H9 (cell line): ENCODE results near the gene UMOD. TPM values are rescaled to one million over a fixed set of nuclear protein-coding genes. Genes with fewer than 3 reads are reported as not detected.

ENCODE experiments used
- DNase-seq: peaks from one replicate; pipeline ENCODE4 v3.0.0-alpha.2; 2017
- H2AFZ ChIP-seq: one replicate; pipeline ENCODE4 v1.6.1; 2013; ENCODE audit warnings: mild to moderate bottlenecking, low read length, control low read depth, moderate library complexity
- H2AK5ac ChIP-seq: 2 replicates; pipeline ENCODE4 v1.6.1; 2013; ENCODE audit warnings: low read length, control low read depth, mixed read lengths; ENCODE audit not compliant: insufficient read length
- H2BK120ac ChIP-seq: one replicate; pipeline ENCODE4 v1.6.1; 2013; ENCODE audit warnings: low read depth, mild to moderate bottlenecking, low read length, control low read depth, inconsistent platforms; ENCODE audit not compliant: poor library complexity, severe bottlenecking
- H2BK12ac ChIP-seq: 2 replicates; pipeline ENCODE4 v1.6.1; 2013; ENCODE audit warnings: low read length, control low read depth, mixed read lengths, low read depth; ENCODE audit not compliant: insufficient read length
- H2BK15ac ChIP-seq: 2 replicates; pipeline ENCODE4 v1.6.1; 2013; ENCODE audit warnings: low read depth, low read length, control low read depth
- H2BK20ac ChIP-seq: one replicate; pipeline ENCODE4 v1.6.1; 2013; ENCODE audit warnings: low read depth, mild to moderate bottlenecking, low read length, control low read depth, inconsistent platforms; ENCODE audit not compliant: poor library complexity, severe bottlenecking
- H2BK5ac ChIP-seq: 2 replicates; pipeline ENCODE4 v1.6.1; 2013; ENCODE audit warnings: low read length, control low read depth, mixed read lengths; ENCODE audit not compliant: insufficient read length
- H3K14ac ChIP-seq: 2 replicates; pipeline ENCODE4 v1.6.1; 2013; ENCODE audit warnings: low read length, control low read depth; ENCODE audit not compliant: insufficient read depth
- H3K18ac ChIP-seq: 2 replicates; pipeline ENCODE4 v1.6.1; 2013; ENCODE audit warnings: low read depth, mild to moderate bottlenecking, mixed read lengths, low read length, control low read depth; ENCODE audit not compliant: insufficient read length
- H3K23ac ChIP-seq: 2 replicates; pipeline ENCODE4 v1.6.1; 2013; ENCODE audit warnings: low read length, control low read depth, mixed read lengths, low read depth; ENCODE audit not compliant: insufficient read length
- H3K23me2 ChIP-seq: 2 replicates; pipeline ENCODE4 v1.6.1; 2013; ENCODE audit warnings: low read depth, mild to moderate bottlenecking, mixed read lengths, low read length, control low read depth; ENCODE audit not compliant: insufficient read length, poor library complexity, severe bottlenecking
- H3K27ac ChIP-seq: 2 replicates; pipeline ENCODE4 v1.5.1; 2013; ENCODE audit warnings: low read length, control low read depth, mixed read lengths, low read depth; ENCODE audit not compliant: insufficient read length
- H3K27me3 ChIP-seq: 2 replicates; pipeline ENCODE4 v1.6.1; 2013; ENCODE audit warnings: low read length, control low read depth, inconsistent platforms; ENCODE audit not compliant: insufficient read depth
- H3K4ac ChIP-seq: 2 replicates; pipeline ENCODE4 v1.6.1; 2013; ENCODE audit warnings: low read depth, mild to moderate bottlenecking, control low read depth, inconsistent platforms, low read length, moderate library complexity
- H3K4me1 ChIP-seq: 2 replicates; pipeline ENCODE4 v1.6.1; 2013; ENCODE audit warnings: low read length, control low read depth, inconsistent platforms; ENCODE audit not compliant: insufficient read depth
- H3K4me2 ChIP-seq: 2 replicates; pipeline ENCODE4 v1.6.1; 2013; ENCODE audit warnings: low read length, control low read depth, mixed read lengths; ENCODE audit not compliant: insufficient read length, insufficient read depth
- H3K56ac ChIP-seq: 2 replicates; pipeline ENCODE4 v1.6.1; 2013; ENCODE audit warnings: low read depth, mild to moderate bottlenecking, mixed read lengths, low read length, control low read depth; ENCODE audit not compliant: insufficient read length
- H3K79me1 ChIP-seq: 2 replicates; pipeline ENCODE4 v1.6.1; 2013; ENCODE audit warnings: low read depth, mild to moderate bottlenecking, moderate library complexity, low read length, control low read depth, inconsistent platforms; ENCODE audit not compliant: insufficient read depth, poor library complexity, severe bottlenecking
- H3K79me2 ChIP-seq: 2 replicates; pipeline ENCODE4 v1.6.1; 2013; ENCODE audit warnings: low read length, control low read depth, inconsistent platforms; ENCODE audit not compliant: insufficient read depth
- H3K9ac ChIP-seq: 2 replicates; pipeline ENCODE4 v1.6.1; 2013; ENCODE audit warnings: low read length, control low read depth, mixed read lengths; ENCODE audit not compliant: insufficient read length; ENCODE audit errors: extremely low read depth
- H3K9me3 ChIP-seq: one replicate; pipeline ENCODE4 v1.6.1; 2013; ENCODE audit warnings: low read depth, low read length, inconsistent platforms; ENCODE audit not compliant: control insufficient read depth
- H3T11ph ChIP-seq: one replicate; pipeline ENCODE4 v1.6.1; 2013; ENCODE audit warnings: mild to moderate bottlenecking, low read length, control low read depth, inconsistent platforms
- H4K20me1 ChIP-seq: one replicate; pipeline ENCODE4 v1.6.1; 2013; ENCODE audit not compliant: control insufficient read depth, insufficient read length, insufficient read depth
- H4K5ac ChIP-seq: 2 replicates; pipeline ENCODE4 v1.6.1; 2013; ENCODE audit warnings: low read depth, mild to moderate bottlenecking, mixed read lengths, low read length, control low read depth; ENCODE audit not compliant: insufficient read length
- H4K8ac ChIP-seq: replicated peaks from 2 replicates; pipeline ENCODE4 v1.6.1; 2013; ENCODE audit warnings: low read length, control low read depth, mixed read lengths, low read depth; ENCODE audit not compliant: insufficient read length
- H4K91ac ChIP-seq: 2 replicates; pipeline ENCODE4 v1.6.1; 2013; ENCODE audit warnings: low read depth, mild to moderate bottlenecking, moderate library complexity, mixed read lengths, low read length, control low read depth; ENCODE audit not compliant: insufficient read length
- H3K27ac Mint-ChIP-seq, 3 experiments: 2 replicates in 2 of 3; 3 replicates in 1 of 3; pipeline ENCODE4 v1.8.0; 2020 to 2021; ENCODE audit warnings: mixed read lengths in 3 of 3, mild to moderate bottlenecking in 1 of 3, moderate library complexity in 1 of 3
- H3K27me3 Mint-ChIP-seq: 2 replicates; pipeline ENCODE4 v1.8.0; 2021; ENCODE audit warnings: low read depth, mild to moderate bottlenecking, moderate library complexity, mixed read lengths
- H3K36me3 Mint-ChIP-seq, 3 experiments: 2 replicates in 2 of 3; 3 replicates in 1 of 3; pipeline ENCODE4 v1.8.0; 2020 to 2021; ENCODE audit warnings: low read depth in 3 of 3, mixed read lengths in 3 of 3; ENCODE audit not compliant: insufficient read depth in 1 of 3
- H3K4me1 Mint-ChIP-seq, 2 experiments: 2 replicates each; pipeline ENCODE4 v1.8.0; 2020; ENCODE audit warnings: mixed read lengths in 2 of 2
- H3K4me3 Mint-ChIP-seq, 2 experiments: 2 replicates in 1 of 2; 3 replicates in 1 of 2; pipeline ENCODE4 v1.8.0; 2020 to 2021; ENCODE audit warnings: mild to moderate bottlenecking in 2 of 2, mixed read lengths in 2 of 2, moderate library complexity in 1 of 2
- H3K9me3 Mint-ChIP-seq, 2 experiments: 2 replicates in 1 of 2; 3 replicates in 1 of 2; pipeline ENCODE4 v1.8.0; 2020; ENCODE audit warnings: mild to moderate bottlenecking in 2 of 2, mixed read lengths in 2 of 2, moderate library complexity in 1 of 2
- CTCF ChIP-seq: fragments of 200-600 bp; sonication (generic); conservative IDR thresholded peaks from 3 replicates; pipeline ENCODE4 v1.8.0; 2021; ENCODE audit warnings: antibody characterized with exemption, mild to moderate bottlenecking
- total RNA-seq: library from RNA; stranded (reverse); gene quantifications from 2 replicates; pipeline ENCODE4 v1.2.1, GENCODE V29; 2021

The UMOD gene
- total RNA-seq, 1 experiment from 2014 or later, result not detected

GRCh38 chr16:20320592-20320991, 31.9 kb downstream of the UMOD start:
- Histone ChIP-seq H3K4ac (no peak overlapping the region), H3K27ac (no peak overlapping the region), H3K56ac (no peak overlapping the region), H3K18ac (no peak overlapping the region), H3K4me2 (no peak overlapping the region), H3K4me1 (no peaks in the 10 kb centered on the region), H3T11ph (no peak overlapping the region), H3K79me2 (no peaks in the 10 kb centered on the region), H2BK15ac (no peak overlapping the region), H3K23ac (no peak overlapping the region), H4K20me1 (peaks cover 3% of the 10 kb centered on the region), H2AK5ac (no peak overlapping the region), H3K9ac (no peak overlapping the region), H4K91ac (no peak overlapping the region), H4K5ac (no peak overlapping the region), H2AFZ (no peak overlapping the region), H3K23me2 (no peaks in the 10 kb centered on the region), H3K14ac (no peak overlapping the region), H4K8ac (no peak overlapping the region), H2BK12ac (no peak overlapping the region), H3K27me3 (no peaks in the 10 kb centered on the region), H3K9me3 (no peaks in the 10 kb centered on the region), H2BK120ac (no peak overlapping the region), H2BK5ac (no peak overlapping the region), H2BK20ac (no peak overlapping the region), H3K79me1 (no peaks in the 10 kb centered on the region)
- TF ChIP-seq CTCF, result no peak
- Mint-ChIP-seq H3K4me1 (peaks cover under 1 to 3% of the 10 kb centered on the region in 2 experiments; a peak in 2 of 4 replicates), H3K27me3 (peaks cover 17% of the 10 kb centered on the region), H3K9me3 (no peaks in the 10 kb centered on the region; a peak in 1 of 5 replicates), H3K27ac (no peak overlapping the region), H3K4me3 (no peak overlapping the region), H3K36me3 (no peaks in the 10 kb centered on the region)
- DNase-seq, result no peak
